GM12878 (cell line): ENCODE measurements around the gene OR6X1. TPM values are rescaled to one million over a fixed set of nuclear protein-coding genes. Genes with fewer than 3 reads are reported as not detected.

ENCODE experiments used
- ATAC-seq: fragments of 200-7000 bp; cut with Tn5 transposase; 3 replicates; pipeline ENCODE4 v1.9.1; 2020; ENCODE audit warnings: mild to moderate bottlenecking, moderate library complexity
- BruUV-seq: library from RNA; stranded (reverse); fragments of 400-500 nt; replicated peaks from 2 replicates; lab custom pipeline; 2021; lab: Mats Ljungman, UMichigan
- CTCF ChIA-PET: fragments of 300-600 bp; sonication (Branson Sonifier 250); formaldehyde crosslinking; extraction: SDS; loops from one replicate; lab custom pipeline; 2021; ENCODE audit warnings: inconsistent platforms; lab: Yijun Ruan, JAX
- POLR2A ChIA-PET: fragments of 350-600 bp; formaldehyde crosslinking; extraction: SDS; loops from one replicate; lab custom pipeline; 2021; ENCODE audit warnings: inconsistent platforms; lab: Charles Lee
- RAD21 ChIA-PET: fragments of 300-600 bp; sonication (Branson Sonifier 250); formaldehyde crosslinking; loops from one replicate; lab custom pipeline; 2023; ENCODE audit warnings: antibody characterized with exemption; ENCODE audit not compliant: unreplicated experiment; lab: Charles Lee
- SMC1A ChIA-PET: fragments of 300-600 bp; sonication (Branson Sonifier 250); formaldehyde crosslinking; loops from one replicate; lab custom pipeline; 2023; ENCODE audit not compliant: unreplicated experiment, uncharacterized antibody; lab: Charles Lee
- DNase-seq: peaks from one replicate; pipeline ENCODE4 v3.0.0-alpha.2; 2011; ENCODE audit warnings: low read depth, low spot score
- FAIRE-seq: peaks from 3 replicates; lab custom pipeline; 2011; peaks lifted over from hg19 to GRCh38; lab: Jason Lieb, UNC
- H2AFZ ChIP-seq: 2 replicates; pipeline ENCODE4 v1.6.0; 2011; ENCODE audit warnings: low read depth, low read length, control low read depth; ENCODE audit not compliant: control insufficient read depth
- H3K27ac ChIP-seq: 2 replicates; pipeline ENCODE4 v1.5.1; 2011; ENCODE audit warnings: control low read depth; ENCODE audit not compliant: control insufficient read depth, insufficient read depth
- H3K27me3 ChIP-seq, 2 experiments: replicated peaks in 1 of 2; 2 replicates each; pipeline versions ENCODE4 v1.6.0 to v1.6.1; 2011; ENCODE audit warnings: low read length in 1 of 2; ENCODE audit not compliant: control insufficient read depth in 2 of 2, insufficient read depth in 2 of 2
- H3K36me3 ChIP-seq, 2 experiments: 2 replicates each; pipeline ENCODE4 v1.5.1; 2011; ENCODE audit warnings: low read length in 1 of 2; ENCODE audit not compliant: control insufficient read depth in 2 of 2, insufficient read depth in 2 of 2
- H3K4me1 ChIP-seq: 2 replicates; pipeline ENCODE4 v1.6.1; 2011; ENCODE audit warnings: mild to moderate bottlenecking, low read length, moderate library complexity, mixed read lengths; ENCODE audit not compliant: control insufficient read depth, insufficient read depth
- H3K4me2 ChIP-seq: 2 replicates; pipeline ENCODE4 v1.6.0; 2011; ENCODE audit warnings: control low read depth; ENCODE audit not compliant: control insufficient read depth, insufficient read depth
- H3K4me3 ChIP-seq: fragments of 200-600 bp; sonication (generic); 2 replicates; pipeline ENCODE4 v1.5.1; 2016
- H3K79me2 ChIP-seq: 2 replicates; pipeline ENCODE4 v1.6.0; 2011; ENCODE audit warnings: low read length; ENCODE audit not compliant: control insufficient read depth, insufficient read depth
- H3K9ac ChIP-seq: 2 replicates; pipeline ENCODE4 v1.8.0; 2011; ENCODE audit warnings: low read length, control low read depth, mixed read lengths; ENCODE audit not compliant: control insufficient read depth, insufficient read depth
- H3K9me3 ChIP-seq: replicated peaks from 3 replicates; pipeline ENCODE4 v1.5.1; 2011; ENCODE audit warnings: mild to moderate bottlenecking, low read length; ENCODE audit not compliant: control insufficient read depth, insufficient read depth
- H4K20me1 ChIP-seq: 2 replicates; pipeline ENCODE4 v1.6.0; 2011; ENCODE audit not compliant: control insufficient read depth, insufficient read depth
- E2F4 ChIP-seq: IDR thresholded peaks from 2 replicates; pipeline ENCODE4 v1.6.1; 2012; ENCODE audit warnings: low read depth, low read length, improper control_type of control experiment
- HDAC2 ChIP-seq: fragments of 200-600 bp; sonication (generic); IDR thresholded peaks from 2 replicates; pipeline ENCODE4 v1.6.1; 2017
- HDGF ChIP-seq: fragments of 450-650 bp; IDR thresholded peaks from 2 replicates; pipeline ENCODE4 v1.6.1; 2016; ENCODE audit warnings: antibody characterized with exemption
- IRF4 ChIP-seq: IDR thresholded peaks from 2 replicates; pipeline ENCODE4 v1.6.1; 2011; ENCODE audit warnings: low read depth, low read length
- POLR2A ChIP-seq: IDR thresholded peaks from 2 replicates; pipeline ENCODE4 v1.6.1; 2011; ENCODE audit warnings: low read depth, mild to moderate bottlenecking, low read length
- POLR2AphosphoS2 ChIP-seq: IDR thresholded peaks from 2 replicates; pipeline ENCODE4 v1.6.1; 2011; ENCODE audit warnings: low read depth, mild to moderate bottlenecking, low read length, improper control_type of control experiment, moderate library complexity
- SUPT20H ChIP-seq: IDR thresholded peaks from 2 replicates; pipeline ENCODE4 v1.6.1; 2011; ENCODE audit warnings: low read depth, mild to moderate bottlenecking, low read length, moderate library complexity, borderline replicate concordance; ENCODE audit not compliant: control insufficient read depth
- SUZ12 ChIP-seq: fragments of 200-600 bp; sonication (generic); IDR thresholded peaks from one replicate; pipeline ENCODE4 v1.6.1; 2018; ENCODE audit warnings: antibody characterized with exemption, mild to moderate bottlenecking; ENCODE audit not compliant: unreplicated experiment
- USF2 ChIP-seq: IDR thresholded peaks from 2 replicates; pipeline ENCODE4 v1.6.1; 2011; ENCODE audit warnings: low read depth, low read length, improper control_type of control experiment, borderline replicate concordance
- WGBS: methylation state at CpG from one replicate; pipeline ENCODE4 v1.1.6; 2016; ENCODE audit warnings: low lambda C conversion rate; ENCODE audit not compliant: insufficient replicate concordance, insufficient coverage; ENCODE audit errors: missing lambda C conversion rate; 5-methylcytosine and 5-hydroxymethylcytosine counted together
- in situ Hi-C: fragments of 300-500 bp; cut with MboI; formaldehyde crosslinking; loops from 9 replicates; pipeline ENCODE4 v1.14.3; 2018; ENCODE audit warnings: mixed read lengths
- intact Hi-C: fragments of 100-400 bp; cut with micrococcal nuclease; formaldehyde crosslinking; loops from one replicate; pipeline ENCODE4 v1.14.2; 2022; ENCODE audit not compliant: unreplicated experiment
- polyA plus RNA-seq, 11 experiments: library from polyadenylated mRNA; depleted of rRNA in 4 of 11; unstranded in 6 of 11; stranded (reverse) in 5 of 11; fragments of >200 nt; fragmentation: Nextera tagmentation in 4 of 11; fragmentation: Illumina TruSeq in 1 of 11; extraction: Ambion mirVana in 4 of 11; extraction: Trizol in 1 of 11; gene quantifications; 1 replicate in 1 of 11; 2 replicates in 10 of 11; pipeline versions ENCODE4 v1.2.1 to v1.2.3, GENCODE V29; 2011 to 2016; ENCODE audit warnings: inconsistent platforms in 2 of 11, missing spikeins in 2 of 11, low read depth in 1 of 11
- total RNA-seq, 4 experiments: library from RNA; depleted of rRNA in 3 of 4; stranded (reverse); fragments of >200 nt in 3 of 4; fragmentation: Illumina TruSeq in 1 of 4; extraction: Trizol in 1 of 4; gene quantifications; 2 replicates each; pipeline versions ENCODE4 v1.2.1 to v1.2.3, GENCODE V29; 2013 to 2021
- TF ChIP-seq, protein P1 (sequence below): fragments of 450-650 bp; IDR thresholded peaks from 2 replicates; pipeline ENCODE4 v1.6.1; 2016; ENCODE audit warnings: mild to moderate bottlenecking

The OR6X1 gene
- total and polyA plus RNA-seq, 10 of the 15 experiments (the other 5 are each of a cell fraction or from before 2014, with no cell fraction given), result not detected

DNA sequence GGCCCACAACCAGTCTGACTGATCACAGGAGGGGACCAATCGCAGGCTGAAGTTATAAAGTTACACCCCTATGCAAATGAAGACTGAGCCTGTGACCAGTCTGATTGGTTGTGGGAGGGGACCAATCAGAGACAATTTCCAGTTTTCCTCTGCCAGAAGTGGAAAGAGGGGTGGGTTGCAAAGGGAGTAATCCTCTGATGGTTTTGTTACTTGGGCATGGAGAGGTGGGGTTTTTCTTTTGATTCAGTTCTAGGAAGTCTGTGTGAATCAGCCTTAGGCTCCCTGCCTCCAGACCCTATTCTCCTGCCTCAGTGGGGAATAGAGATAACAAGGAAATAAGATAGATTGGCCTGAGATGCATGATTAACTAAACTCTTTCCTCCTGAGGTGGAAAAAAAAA lies 41.9 kb upstream of the OR6X1 start:
- no peak for ATAC-seq
- ChIA-PET CTCF (no interaction called here), POLR2A (no interaction called here), SMC1A (no interaction called here), RAD21 (no interaction called here)
- Histone ChIP-seq H2AFZ (no peak overlapping the region), H4K20me1 (no peaks in the 10 kb centered on the region), H3K79me2 (no peaks in the 10 kb centered on the region), H3K4me3 (no peak overlapping the region), H3K36me3 (no peaks in the 10 kb centered on the region), H3K4me1 (no peaks in the 10 kb centered on the region), H3K27me3 (no peaks in the 10 kb centered on the region), H3K9ac (no peak overlapping the region), H3K27ac (no peak overlapping the region), H3K9me3 (no peaks in the 10 kb centered on the region), H3K4me2 (no peak overlapping the region)
- BruUV-seq, result no TSS peak
- intact Hi-C loops, result no loop called here
- TF ChIP-seq USF2 (no peak), HDAC2 (no peak), POLR2AphosphoS2 (no peak), HDGF (no peak), POLR2A (no peak)
- TF ChIP-seq, protein P1, sequence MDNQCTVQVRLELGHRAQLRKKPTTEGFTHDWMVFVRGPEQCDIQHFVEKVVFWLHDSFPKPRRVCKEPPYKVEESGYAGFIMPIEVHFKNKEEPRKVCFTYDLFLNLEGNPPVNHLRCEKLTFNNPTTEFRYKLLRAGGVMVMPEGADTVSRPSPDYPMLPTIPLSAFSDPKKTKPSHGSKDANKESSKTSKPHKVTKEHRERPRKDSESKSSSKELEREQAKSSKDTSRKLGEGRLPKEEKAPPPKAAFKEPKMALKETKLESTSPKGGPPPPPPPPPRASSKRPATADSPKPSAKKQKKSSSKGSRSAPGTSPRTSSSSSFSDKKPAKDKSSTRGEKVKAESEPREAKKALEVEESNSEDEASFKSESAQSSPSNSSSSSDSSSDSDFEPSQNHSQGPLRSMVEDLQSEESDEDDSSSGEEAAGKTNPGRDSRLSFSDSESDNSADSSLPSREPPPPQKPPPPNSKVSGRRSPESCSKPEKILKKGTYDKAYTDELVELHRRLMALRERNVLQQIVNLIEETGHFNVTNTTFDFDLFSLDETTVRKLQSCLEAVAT, result no peak
- FAIRE-seq, result no peak
- WGBS, result 73% methylated on average over 1 of the region's 1 CpG
- in situ Hi-C loops, result no loop called here
- no peak for DNase-seq

- WGBS, result 0% methylated on average over 1 of the region's 1 CpG
- POLR2A ChIA-PET, result no interaction called here
- in situ Hi-C loops, result no loop called here
- BruUV-seq, result no TSS peak
- H2AFZ ChIP-seq, result no peak overlapping the region
- SMC1A ChIA-PET, result interaction anchor here (0.9 kb wide), 1 partner anchor 16 kb away, joined by 3 read pairs; no protein-coding TSS in a partner anchor
- no peak overlapping the region for H3K4me2 ChIP-seq
- RAD21 ChIA-PET, result no interaction called here
- intact Hi-C loops, result no loop called here
- H3K4me1 ChIP-seq, result no peaks in the 10 kb centered on the region
- CTCF ChIA-PET, result interaction anchor here (0.6 kb wide), 1 partner anchor 1568 kb away, joined by 3 read pairs; no protein-coding TSS in a partner anchor
- no peak for ATAC-seq
- no peak for TF ChIP-seq E2F4
- TF ChIP-seq SUZ12, result no peak
- TF ChIP-seq IRF4, result no peak
- no peak for TF ChIP-seq SUPT20H
- H3K27me3 ChIP-seq, result no peaks in the 10 kb centered on the region
- no peaks in the 10 kb centered on the region for H3K36me3 ChIP-seq
- no peak for DNase-seq
- H3K4me3 ChIP-seq, result no peak overlapping the region
- no peaks in the 10 kb centered on the region for H3K9me3 ChIP-seq
- no peaks in the 10 kb centered on the region for H3K79me2 ChIP-seq
- H3K9ac ChIP-seq, result no peak overlapping the region
- no peak for FAIRE-seq
- no peak overlapping the region for H3K27ac ChIP-seq
- no peaks in the 10 kb centered on the region for H4K20me1 ChIP-seq
Measured at GRCh38 chr11:123783536-123783935, 29.2 kb upstream of the OR6X1 start.
